ENCODE results near the gene DST. TPM values are rescaled to one million over a fixed set of nuclear protein-coding genes. Genes with fewer than 3 reads are reported as not detected.

The DST gene
- total and polyA plus RNA-seq, 8 donors: 42.4 to 149 (median 72.4) TPM

DNA sequence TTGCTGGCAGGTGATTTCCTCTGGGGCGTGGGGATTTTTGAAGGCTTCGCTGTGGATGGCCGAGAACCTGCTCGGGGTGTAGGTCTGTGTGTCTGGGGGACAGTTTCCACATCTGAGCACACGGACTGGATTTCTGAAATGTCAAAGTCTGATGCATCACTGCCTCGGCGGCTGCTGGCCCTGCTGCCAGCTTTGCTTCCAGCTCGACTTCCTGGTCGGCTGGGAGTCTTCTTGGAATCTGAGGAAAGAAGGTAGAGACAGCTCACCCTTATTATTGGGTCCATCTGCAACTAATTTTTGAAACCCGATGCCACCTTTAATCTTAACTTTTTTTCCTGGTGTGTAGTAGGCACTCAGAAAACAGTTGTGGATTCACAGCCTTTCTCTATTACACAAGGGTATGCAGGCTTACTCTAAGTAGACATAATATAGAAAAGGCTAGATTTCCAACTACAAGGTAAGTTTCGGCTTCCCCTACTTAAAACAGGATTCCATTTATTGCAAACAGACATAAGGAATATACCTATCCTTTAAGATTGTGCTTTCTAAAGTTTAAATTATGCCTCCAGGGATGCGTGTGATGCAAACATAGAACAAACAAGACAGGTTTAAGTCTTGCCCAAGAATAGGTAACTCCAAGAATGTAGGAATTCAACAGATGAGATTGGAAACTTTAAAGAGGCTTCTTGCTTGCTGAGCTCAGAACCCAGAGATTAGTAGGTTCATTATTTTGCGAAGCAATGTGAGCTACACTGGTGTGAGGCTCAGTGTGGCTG lies 183.5 kb downstream of the DST start:
- DNase-seq (no peak), FAIRE-seq (no peak), ATAC-seq (no peak)
- intact Hi-C loops (cut with DNase I): no loop called here
- no peaks in the 10 kb centered on the region for H3K9me3 ChIP-seq
- H3K4me1 ChIP-seq: no peaks in the 10 kb centered on the region
- WGBS, 2 donors: 91 to 93% methylated on average over 13 of the region's 13 CpGs
- H3K27me3 ChIP-seq: no peaks in the 10 kb centered on the region
- H3K27ac ChIP-seq: no peak overlapping the region
- H3K4me3 ChIP-seq: no peak overlapping the region
- TF ChIP-seq, protein P1, sequence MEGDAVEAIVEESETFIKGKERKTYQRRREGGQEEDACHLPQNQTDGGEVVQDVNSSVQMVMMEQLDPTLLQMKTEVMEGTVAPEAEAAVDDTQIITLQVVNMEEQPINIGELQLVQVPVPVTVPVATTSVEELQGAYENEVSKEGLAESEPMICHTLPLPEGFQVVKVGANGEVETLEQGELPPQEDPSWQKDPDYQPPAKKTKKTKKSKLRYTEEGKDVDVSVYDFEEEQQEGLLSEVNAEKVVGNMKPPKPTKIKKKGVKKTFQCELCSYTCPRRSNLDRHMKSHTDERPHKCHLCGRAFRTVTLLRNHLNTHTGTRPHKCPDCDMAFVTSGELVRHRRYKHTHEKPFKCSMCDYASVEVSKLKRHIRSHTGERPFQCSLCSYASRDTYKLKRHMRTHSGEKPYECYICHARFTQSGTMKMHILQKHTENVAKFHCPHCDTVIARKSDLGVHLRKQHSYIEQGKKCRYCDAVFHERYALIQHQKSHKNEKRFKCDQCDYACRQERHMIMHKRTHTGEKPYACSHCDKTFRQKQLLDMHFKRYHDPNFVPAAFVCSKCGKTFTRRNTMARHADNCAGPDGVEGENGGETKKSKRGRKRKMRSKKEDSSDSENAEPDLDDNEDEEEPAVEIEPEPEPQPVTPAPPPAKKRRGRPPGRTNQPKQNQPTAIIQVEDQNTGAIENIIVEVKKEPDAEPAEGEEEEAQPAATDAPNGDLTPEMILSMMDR (IDR thresholded peaks at IDR 0.05): no peak
- H3K36me3 ChIP-seq: peaks cover 3 to 47% (median 36%) of the 10 kb centered on the region in 3 donors

DNA sequence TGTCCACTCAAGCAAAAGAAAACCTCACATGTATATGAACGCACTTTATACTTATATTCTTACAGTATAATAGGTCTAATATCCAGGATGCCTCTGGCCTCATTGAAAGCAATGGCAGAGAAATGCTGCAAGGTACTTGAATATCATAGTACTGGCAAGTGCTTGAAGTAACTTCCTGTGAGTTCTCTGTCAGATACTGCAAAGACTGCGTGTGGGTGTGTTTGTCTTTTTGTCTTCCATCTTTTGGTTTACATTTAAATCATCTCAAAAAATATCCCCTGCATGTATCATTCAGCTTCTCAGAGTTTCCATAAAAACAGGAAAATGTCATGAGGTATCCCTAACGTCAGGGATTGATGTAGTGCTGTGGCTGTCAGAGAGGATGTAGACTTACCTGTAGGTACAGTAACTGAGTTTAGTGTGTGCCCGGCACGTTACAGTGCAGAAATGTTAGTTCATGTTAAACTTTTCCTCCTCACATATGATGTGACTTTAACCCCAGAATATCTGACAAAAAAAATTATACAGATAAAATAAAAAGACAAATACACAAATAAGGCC lies 184.3 kb downstream of the DST start:
- intact Hi-C loops (cut with DNase I): no loop called here
- TF ChIP-seq, protein P1 (IDR thresholded peaks at IDR 0.05): no peak

DNA sequence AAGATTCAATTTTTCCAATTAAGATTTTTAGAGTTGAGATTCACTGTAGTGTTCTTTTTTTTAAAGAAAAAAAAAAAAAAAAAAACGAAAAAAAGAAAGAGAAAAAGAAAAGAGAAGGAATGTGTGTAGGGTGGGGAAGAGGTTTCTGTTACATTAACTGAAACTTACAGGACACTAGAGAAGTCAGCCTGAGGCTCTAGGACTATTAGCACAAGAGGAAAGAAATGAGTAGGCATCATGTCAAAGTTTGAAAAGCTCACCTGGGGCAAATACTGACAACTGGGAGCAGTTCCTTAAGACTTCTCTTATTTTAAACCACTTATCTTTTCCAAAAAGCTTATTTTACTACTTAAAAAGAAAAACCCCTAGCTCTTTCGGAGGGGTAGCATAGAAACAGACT lies 185.9 kb downstream of the DST start:
- WGBS, 2 donors: 61 to 80% methylated on average over 2 of the region's 2 CpGs
- intact Hi-C loops (cut with DNase I): no loop called here
- TF ChIP-seq, protein P1 (IDR thresholded peaks at IDR 0.05): no peak
- no peak for FAIRE-seq
- ATAC-seq: no peak
- H3K36me3 ChIP-seq: peaks cover 0 to 34% (median 17%) of the 10 kb centered on the region in 3 donors
- H3K27me3 ChIP-seq: no peaks in the 10 kb centered on the region
- peaks cover 0 to 4% (median 0%) of the 10 kb centered on the region in 3 donors for H3K4me1 ChIP-seq
- no peak overlapping the region for H3K4me3 ChIP-seq
- no peak for DNase-seq
- H3K9me3 ChIP-seq: no peaks in the 10 kb centered on the region
- H3K27ac ChIP-seq: no peak overlapping the region

More for the DNA sequence above, 184.3 kb downstream of the DST start:
- DNase-seq (no peak), ATAC-seq (no peak), FAIRE-seq (no peak)
- Histone ChIP-seq H3K36me3 (peaks cover 3 to 47% (median 28%) of the 10 kb centered on the region in 3 donors), H3K9me3 (no peaks in the 10 kb centered on the region), H3K4me3 (no peak overlapping the region), H3K4me1 (no peaks in the 10 kb centered on the region), H3K27ac (no peak overlapping the region), H3K27me3 (no peaks in the 10 kb centered on the region)
- WGBS, 2 donors: 72 to 88% methylated on average over 5 of the region's 5 CpGs

DNA sequence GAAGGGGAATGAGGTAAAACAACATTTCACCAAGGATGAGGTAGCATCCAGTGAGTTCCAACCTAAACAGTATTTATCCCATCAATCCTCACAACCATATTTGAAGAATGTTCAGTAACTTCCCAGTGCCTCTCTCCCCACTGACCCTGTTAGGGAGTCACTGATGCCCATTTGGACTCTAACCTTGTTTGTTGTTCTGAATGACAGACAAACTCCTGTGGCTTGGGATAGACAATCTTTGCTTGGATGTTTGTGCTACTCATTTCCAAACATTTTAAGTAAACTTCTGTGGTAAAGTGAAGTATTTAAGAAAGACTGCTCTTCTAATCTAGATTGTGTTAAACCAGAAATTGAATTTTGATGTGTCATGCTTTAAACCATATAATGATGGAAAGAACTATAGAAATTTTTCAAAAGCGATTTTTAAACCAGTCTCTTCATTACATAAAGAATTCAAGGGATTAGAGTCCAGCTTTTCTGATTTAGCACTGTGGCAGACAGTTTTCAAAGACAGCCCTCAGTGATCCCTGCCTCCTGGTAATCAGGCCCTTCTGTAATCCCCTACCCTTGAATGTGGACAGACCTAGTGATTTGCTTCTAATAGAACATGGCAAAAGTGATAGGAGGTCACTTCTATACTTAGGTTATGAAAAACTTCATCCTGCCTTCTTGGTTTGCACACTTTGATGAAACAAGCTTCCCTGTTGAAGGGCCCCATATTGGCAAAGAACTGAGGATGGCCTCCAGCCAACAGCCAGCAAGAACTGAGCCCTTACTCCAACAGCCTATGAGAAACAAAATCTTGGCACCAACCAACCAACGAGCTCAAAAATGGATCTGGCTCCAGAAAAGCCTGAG lies 191.6 kb downstream of the DST start:
- Histone ChIP-seq H3K4me1 (peaks cover 0 to 5% (median 0%) of the 10 kb centered on the region in 3 donors), H3K4me3 (no peak overlapping the region), H3K27ac (no peak overlapping the region), H3K36me3 (peaks cover 0 to 3% (median 0%) of the 10 kb centered on the region in 3 donors), H3K9me3 (no peaks in the 10 kb centered on the region), H3K27me3 (no peaks in the 10 kb centered on the region)
- TF ChIP-seq, protein P1 (IDR thresholded peaks at IDR 0.05): no peak
- no peak for FAIRE-seq
- 49 to 51% methylated on average over 2 of the region's 2 CpGs for WGBS, 2 donors
- intact Hi-C loops (cut with DNase I): no loop called here
- peak in 5 of 6 donors; percentile 42 to 71 (median 59) for DNase-seq
- peak; percentile 43 to 83 (median 80) for ATAC-seq
